HEK293 (cell line): ENCODE measurements around the gene KIF4B.

ENCODE experiments used
- CTCF ChIA-PET: fragments of 350-600 bp; formaldehyde crosslinking; extraction: SDS; loops from one replicate; lab custom pipeline; 2021; ENCODE audit warnings: antibody characterized with exemption; lab: Yijun Ruan, JAX
- POLR2A ChIA-PET: fragments of 300-600 bp; formaldehyde crosslinking; extraction: SDS; loops from one replicate; lab custom pipeline; 2020; ENCODE audit warnings: antibody characterized with exemption, inconsistent platforms; lab: Yijun Ruan, JAX
- H3K27ac ChIP-seq: fragments of 200-500 bp; sonication (Bioruptor generic); 2 replicates; pipeline ENCODE4 v1.5.1; 2014; ENCODE audit warnings: low read depth, low read length, control low read depth, inconsistent platforms; ENCODE audit errors: extremely low read depth
- H3K36me3 ChIP-seq, 2 experiments: fragments of 200-500 bp in 1 of 2; sonication (Bioruptor generic) in 1 of 2; 1 replicate in 1 of 2; 2 replicates in 1 of 2; pipeline ENCODE4 v1.5.1; 2014 to 2017; ENCODE audit warnings: inconsistent platforms in 2 of 2, low read length in 2 of 2; ENCODE audit not compliant: control insufficient read depth in 2 of 2, insufficient read depth in 1 of 2
- H3K4me1 ChIP-seq: fragments of 200-500 bp; sonication (Bioruptor generic); 2 replicates; pipeline ENCODE4 v1.5.1; 2014; ENCODE audit warnings: mild to moderate bottlenecking, low read length, inconsistent platforms; ENCODE audit not compliant: control insufficient read depth, insufficient read depth
- H3K4me3 ChIP-seq: 2 replicates; pipeline ENCODE4 v1.5.1; 2011; ENCODE audit warnings: low read depth, mild to moderate bottlenecking, control low read depth, low read length, moderate library complexity
- H3K9me3 ChIP-seq: fragments of 200-500 bp; sonication (Bioruptor generic); 2 replicates; pipeline ENCODE4 v1.5.1; 2014; ENCODE audit warnings: low read depth, low read length, inconsistent platforms; ENCODE audit not compliant: control insufficient read depth, insufficient read depth
- EGR2 ChIP-seq: fragments of 450-650 bp; formaldehyde crosslinking; IDR thresholded peaks from 2 replicates; pipeline ENCODE4 v1.5.1; 2016; ENCODE audit warnings: low read depth, missing biosample characterization, missing genetic modification characterization
- FEZF1 ChIP-seq: fragments of 450-650 bp; formaldehyde crosslinking; IDR thresholded peaks from 2 replicates; pipeline ENCODE4 v1.5.1; 2016; ENCODE audit warnings: missing biosample characterization, missing genetic modification characterization
- HOXC10 ChIP-seq: sonication (generic); formaldehyde crosslinking; IDR thresholded peaks from 2 replicates; pipeline ENCODE4 v1.8.1; 2023; ENCODE audit warnings: mild to moderate bottlenecking, missing genetic modification reagents
- KLF1 ChIP-seq: fragments of 450-650 bp; formaldehyde crosslinking; IDR thresholded peaks from 2 replicates; pipeline ENCODE4 v1.5.1; 2016; ENCODE audit warnings: missing biosample characterization, missing genetic modification characterization
- KLF10 ChIP-seq: fragments of 450-650 bp; IDR thresholded peaks from 2 replicates; pipeline ENCODE4 v1.5.1; 2018; ENCODE audit warnings: missing biosample characterization, mild to moderate bottlenecking, missing genetic modification characterization
- YY1 ChIP-seq: fragments of 450-650 bp; formaldehyde crosslinking; IDR thresholded peaks from 2 replicates; pipeline ENCODE4 v1.5.1; 2018; ENCODE audit warnings: missing biosample characterization, missing genetic modification characterization
- ZFP41 ChIP-seq: fragments of 450-650 bp; formaldehyde crosslinking; IDR thresholded peaks from 2 replicates; pipeline ENCODE4 v1.5.1; 2016; ENCODE audit warnings: missing biosample characterization, missing genetic modification characterization, borderline replicate concordance
- ZIC2 ChIP-seq: fragments of 450-650 bp; formaldehyde crosslinking; IDR thresholded peaks from 2 replicates; pipeline ENCODE4 v1.5.1; 2016; ENCODE audit warnings: missing biosample characterization, missing genetic modification characterization
- ZNF133 ChIP-seq: fragments of 450-650 bp; formaldehyde crosslinking; IDR thresholded peaks from 2 replicates; pipeline ENCODE4 v1.5.1; 2016; ENCODE audit warnings: missing biosample characterization, missing genetic modification characterization
- ZNF248 ChIP-seq: fragments of 450-650 bp; formaldehyde crosslinking; IDR thresholded peaks from 2 replicates; pipeline ENCODE4 v1.5.1; 2017; ENCODE audit warnings: missing biosample characterization, missing genetic modification characterization
- ZNF311 ChIP-seq: fragments of 450-650 bp; formaldehyde crosslinking; IDR thresholded peaks from 2 replicates; pipeline ENCODE4 v1.5.1; 2017; ENCODE audit warnings: missing biosample characterization, missing genetic modification characterization, borderline replicate concordance
- ZNF366 ChIP-seq: fragments of 450-650 bp; formaldehyde crosslinking; conservative IDR thresholded peaks from 2 replicates; pipeline ENCODE4 v1.5.1; 2016; ENCODE audit warnings: missing biosample characterization, missing genetic modification characterization
- ZNF530 ChIP-seq: fragments of 450-650 bp; formaldehyde crosslinking; IDR thresholded peaks from 2 replicates; pipeline ENCODE4 v1.5.1; 2016; ENCODE audit warnings: low read depth, missing biosample characterization, missing genetic modification characterization
- ZNF558 ChIP-seq: fragments of 450-650 bp; formaldehyde crosslinking; IDR thresholded peaks from 2 replicates; pipeline ENCODE4 v1.5.1; 2016; ENCODE audit warnings: missing biosample characterization, missing genetic modification characterization
- ZNF600 ChIP-seq: fragments of 450-650 bp; formaldehyde crosslinking; IDR thresholded peaks from 2 replicates; pipeline ENCODE4 v1.5.1; 2016; ENCODE audit warnings: missing biosample characterization, missing genetic modification characterization
- ZNF610 ChIP-seq: fragments of 450-650 bp; formaldehyde crosslinking; IDR thresholded peaks from 2 replicates; pipeline ENCODE4 v1.5.1; 2016; ENCODE audit warnings: missing biosample characterization, missing genetic modification characterization, borderline replicate concordance
- ZNF623 ChIP-seq: fragments of 450-650 bp; formaldehyde crosslinking; IDR thresholded peaks from 2 replicates; pipeline ENCODE4 v1.5.1; 2016; ENCODE audit warnings: missing biosample characterization, missing genetic modification characterization
- ZNF664 ChIP-seq: fragments of 450-650 bp; formaldehyde crosslinking; IDR thresholded peaks from 2 replicates; pipeline ENCODE4 v1.5.1; 2016; ENCODE audit warnings: missing biosample characterization, missing genetic modification characterization
- ZNF677 ChIP-seq: fragments of 450-650 bp; IDR thresholded peaks from 2 replicates; pipeline ENCODE4 v1.5.0; 2018; ENCODE audit warnings: missing biosample characterization, mild to moderate bottlenecking, missing genetic modification characterization, moderate library complexity
- ZNF76 ChIP-seq: fragments of 450-650 bp; formaldehyde crosslinking; IDR thresholded peaks from 2 replicates; pipeline ENCODE4; 2016; ENCODE audit warnings: low read depth, missing biosample characterization, missing genetic modification characterization, borderline replicate concordance
- ZSCAN30 ChIP-seq: fragments of 450-650 bp; IDR thresholded peaks from 2 replicates; pipeline ENCODE4 v1.5.1; 2018; ENCODE audit warnings: missing biosample characterization, mild to moderate bottlenecking, missing genetic modification characterization, moderate library complexity
- ZXDB ChIP-seq: fragments of 450-650 bp; formaldehyde crosslinking; IDR thresholded peaks from 2 replicates; pipeline ENCODE4 v1.5.1; 2016; ENCODE audit warnings: missing biosample characterization, missing genetic modification characterization
- TF ChIP-seq, protein P1 (sequence below): fragments of 450-650 bp; formaldehyde crosslinking; IDR thresholded peaks from 2 replicates; pipeline ENCODE4 v1.5.1; 2017; ENCODE audit warnings: missing biosample characterization, missing genetic modification characterization
- TF ChIP-seq, protein P2 (sequence below): fragments of 450-650 bp; formaldehyde crosslinking; IDR thresholded peaks from 2 replicates; pipeline ENCODE4 v1.5.1; 2016; ENCODE audit warnings: missing biosample characterization, missing genetic modification characterization
- TF ChIP-seq, protein P3 (sequence below): fragments of 450-650 bp; formaldehyde crosslinking; IDR thresholded peaks from 2 replicates; pipeline ENCODE4 v1.5.1; 2016; ENCODE audit warnings: missing biosample characterization, missing genetic modification characterization

KIF4B gene

DNA sequence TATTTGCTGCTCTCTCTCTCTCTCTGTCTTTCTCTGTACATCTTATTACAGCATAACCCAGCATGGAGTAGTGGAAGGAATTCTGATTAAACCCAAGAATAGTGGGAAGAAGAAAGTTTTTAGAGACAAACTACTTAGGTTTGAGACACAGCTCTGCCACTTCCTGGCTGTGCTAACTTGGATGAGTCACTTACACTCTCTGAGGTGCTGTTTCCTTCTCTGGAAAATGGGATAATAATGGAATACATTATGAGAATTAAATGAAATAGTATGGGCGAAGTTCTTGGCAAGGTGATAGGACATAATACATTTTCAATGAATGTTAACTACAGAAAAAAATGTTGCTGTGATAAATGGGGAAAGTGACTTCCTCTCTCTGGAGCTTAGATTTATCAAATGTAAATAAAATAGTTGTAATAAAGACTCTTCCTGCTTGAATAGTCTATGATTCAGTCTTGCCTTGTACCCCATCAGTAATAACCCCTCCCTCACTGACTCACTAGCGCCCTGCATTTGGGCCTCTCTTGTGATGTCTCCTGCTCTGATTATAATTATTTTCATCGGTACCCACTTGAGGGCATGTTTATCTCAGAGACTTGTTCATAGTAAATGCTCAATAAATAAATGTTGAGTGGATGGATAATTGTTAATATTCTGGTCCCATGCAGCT lies 27.6 kb downstream of the KIF4B start:
- Histone ChIP-seq H3K4me3 (no peak overlapping the region), H3K36me3 (no peaks in the 10 kb centered on the region), H3K27ac (no peak overlapping the region), H3K9me3 (no peaks in the 10 kb centered on the region), H3K4me1 (no peaks in the 10 kb centered on the region)
- CTCF ChIA-PET, result interaction anchor here (0.6 kb wide), 1 partner anchor 9 kb away, joined by 3 read pairs; no protein-coding TSS in a partner anchor
- POLR2A ChIA-PET, result no interaction called here
- no peak for TF ChIP-seq ZNF311 (tag by site-specific recombination)
- no peak for TF ChIP-seq ZXDB (tag by site-specific recombination)
- no peak for TF ChIP-seq ZNF677
- no peak for TF ChIP-seq FEZF1 (tag by site-specific recombination)
- TF ChIP-seq HOXC10 (CRISPR knock-in tag), result no peak
- TF ChIP-seq ZNF600, result no peak
- TF ChIP-seq KLF1 (tag by site-specific recombination), result no peak
- no peak for TF ChIP-seq YY1
- no peak for TF ChIP-seq EGR2 (tag by site-specific recombination)
- TF ChIP-seq ZNF366 (tag by site-specific recombination), result no peak
- no peak for TF ChIP-seq ZNF133 (tag by site-specific recombination)

DNA sequence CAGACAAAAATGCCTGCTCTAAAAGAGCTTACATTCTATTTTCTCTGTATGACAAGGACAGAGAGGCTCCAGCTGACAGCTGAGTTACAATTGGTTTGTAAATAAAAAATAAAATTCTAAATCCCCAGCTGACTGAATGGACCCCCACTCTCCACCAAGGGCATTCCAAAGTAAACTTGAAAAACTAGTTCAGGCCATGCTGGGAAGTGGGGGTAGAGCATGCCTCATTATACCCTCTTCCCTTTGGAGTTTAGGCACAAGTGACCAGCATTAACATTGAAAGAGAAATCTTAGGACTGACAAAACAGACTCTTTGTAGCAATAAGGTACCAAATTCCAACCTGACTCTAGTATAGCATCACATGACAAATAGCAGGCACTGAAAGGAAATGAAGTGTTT lies 31.0 kb downstream of the KIF4B start:
- H3K4me1 ChIP-seq, result no peaks in the 10 kb centered on the region
- ChIA-PET POLR2A (no interaction called here), CTCF (interaction anchor here (0.6 to 1.0 kb wide), 2 partner anchors 79 to 237 kb away, joined by 3 read pairs; no protein-coding TSS in a partner anchor)
- H3K36me3 ChIP-seq, result no peaks in the 10 kb centered on the region
- H3K4me3 ChIP-seq, result no peak overlapping the region
- no peaks in the 10 kb centered on the region for H3K9me3 ChIP-seq
- no peak overlapping the region for H3K27ac ChIP-seq
- TF ChIP-seq, protein P1, sequence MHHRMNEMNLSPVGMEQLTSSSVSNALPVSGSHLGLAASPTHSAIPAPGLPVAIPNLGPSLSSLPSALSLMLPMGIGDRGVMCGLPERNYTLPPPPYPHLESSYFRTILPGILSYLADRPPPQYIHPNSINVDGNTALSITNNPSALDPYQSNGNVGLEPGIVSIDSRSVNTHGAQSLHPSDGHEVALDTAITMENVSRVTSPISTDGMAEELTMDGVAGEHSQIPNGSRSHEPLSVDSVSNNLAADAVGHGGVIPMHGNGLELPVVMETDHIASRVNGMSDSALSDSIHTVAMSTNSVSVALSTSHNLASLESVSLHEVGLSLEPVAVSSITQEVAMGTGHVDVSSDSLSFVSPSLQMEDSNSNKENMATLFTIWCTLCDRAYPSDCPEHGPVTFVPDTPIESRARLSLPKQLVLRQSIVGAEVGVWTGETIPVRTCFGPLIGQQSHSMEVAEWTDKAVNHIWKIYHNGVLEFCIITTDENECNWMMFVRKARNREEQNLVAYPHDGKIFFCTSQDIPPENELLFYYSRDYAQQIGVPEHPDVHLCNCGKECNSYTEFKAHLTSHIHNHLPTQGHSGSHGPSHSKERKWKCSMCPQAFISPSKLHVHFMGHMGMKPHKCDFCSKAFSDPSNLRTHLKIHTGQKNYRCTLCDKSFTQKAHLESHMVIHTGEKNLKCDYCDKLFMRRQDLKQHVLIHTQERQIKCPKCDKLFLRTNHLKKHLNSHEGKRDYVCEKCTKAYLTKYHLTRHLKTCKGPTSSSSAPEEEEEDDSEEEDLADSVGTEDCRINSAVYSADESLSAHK (tag by site-specific recombination), result no peak
- TF ChIP-seq ZIC2 (tag by site-specific recombination), result no peak
- TF ChIP-seq, protein P2, sequence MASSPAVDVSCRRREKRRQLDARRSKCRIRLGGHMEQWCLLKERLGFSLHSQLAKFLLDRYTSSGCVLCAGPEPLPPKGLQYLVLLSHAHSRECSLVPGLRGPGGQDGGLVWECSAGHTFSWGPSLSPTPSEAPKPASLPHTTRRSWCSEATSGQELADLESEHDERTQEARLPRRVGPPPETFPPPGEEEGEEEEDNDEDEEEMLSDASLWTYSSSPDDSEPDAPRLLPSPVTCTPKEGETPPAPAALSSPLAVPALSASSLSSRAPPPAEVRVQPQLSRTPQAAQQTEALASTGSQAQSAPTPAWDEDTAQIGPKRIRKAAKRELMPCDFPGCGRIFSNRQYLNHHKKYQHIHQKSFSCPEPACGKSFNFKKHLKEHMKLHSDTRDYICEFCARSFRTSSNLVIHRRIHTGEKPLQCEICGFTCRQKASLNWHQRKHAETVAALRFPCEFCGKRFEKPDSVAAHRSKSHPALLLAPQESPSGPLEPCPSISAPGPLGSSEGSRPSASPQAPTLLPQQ (tag by site-specific recombination), result no peak
- TF ChIP-seq ZNF664, result no peak
- no peak for TF ChIP-seq ZNF558
- TF ChIP-seq ZSCAN30 (tag by site-specific recombination), result no peak
- TF ChIP-seq KLF10 (tag by site-specific recombination), result no peak
- TF ChIP-seq ZNF623, result no peak
- TF ChIP-seq ZNF610 (tag by site-specific recombination), result no peak
- no peak for TF ChIP-seq ZNF76 (tag by site-specific recombination)
- TF ChIP-seq ZNF248, result no peak
- TF ChIP-seq, protein P3, sequence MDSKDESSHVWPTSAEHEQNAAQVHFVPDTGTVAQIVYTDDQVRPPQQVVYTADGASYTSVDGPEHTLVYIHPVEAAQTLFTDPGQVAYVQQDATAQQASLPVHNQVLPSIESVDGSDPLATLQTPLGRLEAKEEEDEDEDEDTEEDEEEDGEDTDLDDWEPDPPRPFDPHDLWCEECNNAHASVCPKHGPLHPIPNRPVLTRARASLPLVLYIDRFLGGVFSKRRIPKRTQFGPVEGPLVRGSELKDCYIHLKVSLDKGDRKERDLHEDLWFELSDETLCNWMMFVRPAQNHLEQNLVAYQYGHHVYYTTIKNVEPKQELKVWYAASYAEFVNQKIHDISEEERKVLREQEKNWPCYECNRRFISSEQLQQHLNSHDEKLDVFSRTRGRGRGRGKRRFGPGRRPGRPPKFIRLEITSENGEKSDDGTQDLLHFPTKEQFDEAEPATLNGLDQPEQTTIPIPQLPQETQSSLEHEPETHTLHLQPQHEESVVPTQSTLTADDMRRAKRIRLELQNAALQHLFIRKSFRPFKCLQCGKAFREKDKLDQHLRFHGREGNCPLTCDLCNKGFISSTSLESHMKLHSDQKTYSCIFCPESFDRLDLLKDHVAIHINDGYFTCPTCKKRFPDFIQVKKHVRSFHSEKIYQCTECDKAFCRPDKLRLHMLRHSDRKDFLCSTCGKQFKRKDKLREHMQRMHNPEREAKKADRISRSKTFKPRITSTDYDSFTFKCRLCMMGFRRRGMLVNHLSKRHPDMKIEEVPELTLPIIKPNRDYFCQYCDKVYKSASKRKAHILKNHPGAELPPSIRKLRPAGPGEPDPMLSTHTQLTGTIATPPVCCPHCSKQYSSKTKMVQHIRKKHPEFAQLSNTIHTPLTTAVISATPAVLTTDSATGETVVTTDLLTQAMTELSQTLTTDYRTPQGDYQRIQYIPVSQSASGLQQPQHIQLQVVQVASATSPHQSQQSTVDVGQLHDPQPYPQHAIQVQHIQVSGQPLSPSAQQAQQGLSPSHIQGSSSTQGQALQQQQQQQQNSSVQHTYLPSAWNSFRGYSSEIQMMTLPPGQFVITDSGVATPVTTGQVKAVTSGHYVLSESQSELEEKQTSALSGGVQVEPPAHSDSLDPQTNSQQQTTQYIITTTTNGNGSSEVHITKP, result no peak
- no peak for TF ChIP-seq ZFP41 (tag by site-specific recombination)
- no peak for TF ChIP-seq ZNF530 (tag by site-specific recombination)
